NB4 (cell line): ENCODE results near the gene BTBD2.

Experiments
- DNase-seq: peaks from one replicate; pipeline ENCODE4 v3.0.0; 2010; ENCODE audit warnings: low read depth
- H3K4me3 ChIP-seq: one replicate; pipeline ENCODE4 v1.5.1; 2011; ENCODE audit warnings: mild to moderate bottlenecking, low read depth, low read length, moderate library complexity
- CTCF ChIP-seq: IDR thresholded peaks from one replicate; pipeline ENCODE4 v1.5.1; 2012; ENCODE audit warnings: low read depth, low read length
- MYC ChIP-seq: IDR thresholded peaks from 2 replicates; pipeline ENCODE4 v1.6.1; 2011; ENCODE audit warnings: low read depth, low read length
- POLR2A ChIP-seq: IDR thresholded peaks from 2 replicates; pipeline ENCODE4 v1.6.1; 2011; ENCODE audit warnings: mild to moderate bottlenecking; ENCODE audit not compliant: insufficient read length; ENCODE audit errors: extremely low read depth
- TF ChIP-seq, protein P1 (sequence below): IDR thresholded peaks from 2 replicates; pipeline ENCODE4 v1.6.1; 2011; ENCODE audit warnings: low read depth, low read length

BTBD2 gene

GRCh38 chr19:2056837-2057192 is 41.3 kb upstream of the BTBD2 start:
- DNase-seq = no peak
- TF ChIP-seq, protein P1, sequence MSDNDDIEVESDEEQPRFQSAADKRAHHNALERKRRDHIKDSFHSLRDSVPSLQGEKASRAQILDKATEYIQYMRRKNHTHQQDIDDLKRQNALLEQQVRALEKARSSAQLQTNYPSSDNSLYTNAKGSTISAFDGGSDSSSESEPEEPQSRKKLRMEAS = no peak
- no peak for TF ChIP-seq POLR2A
- TF ChIP-seq MYC = no peak
- no peak for TF ChIP-seq CTCF
- H3K4me3 ChIP-seq = no peak overlapping the region

DNA sequence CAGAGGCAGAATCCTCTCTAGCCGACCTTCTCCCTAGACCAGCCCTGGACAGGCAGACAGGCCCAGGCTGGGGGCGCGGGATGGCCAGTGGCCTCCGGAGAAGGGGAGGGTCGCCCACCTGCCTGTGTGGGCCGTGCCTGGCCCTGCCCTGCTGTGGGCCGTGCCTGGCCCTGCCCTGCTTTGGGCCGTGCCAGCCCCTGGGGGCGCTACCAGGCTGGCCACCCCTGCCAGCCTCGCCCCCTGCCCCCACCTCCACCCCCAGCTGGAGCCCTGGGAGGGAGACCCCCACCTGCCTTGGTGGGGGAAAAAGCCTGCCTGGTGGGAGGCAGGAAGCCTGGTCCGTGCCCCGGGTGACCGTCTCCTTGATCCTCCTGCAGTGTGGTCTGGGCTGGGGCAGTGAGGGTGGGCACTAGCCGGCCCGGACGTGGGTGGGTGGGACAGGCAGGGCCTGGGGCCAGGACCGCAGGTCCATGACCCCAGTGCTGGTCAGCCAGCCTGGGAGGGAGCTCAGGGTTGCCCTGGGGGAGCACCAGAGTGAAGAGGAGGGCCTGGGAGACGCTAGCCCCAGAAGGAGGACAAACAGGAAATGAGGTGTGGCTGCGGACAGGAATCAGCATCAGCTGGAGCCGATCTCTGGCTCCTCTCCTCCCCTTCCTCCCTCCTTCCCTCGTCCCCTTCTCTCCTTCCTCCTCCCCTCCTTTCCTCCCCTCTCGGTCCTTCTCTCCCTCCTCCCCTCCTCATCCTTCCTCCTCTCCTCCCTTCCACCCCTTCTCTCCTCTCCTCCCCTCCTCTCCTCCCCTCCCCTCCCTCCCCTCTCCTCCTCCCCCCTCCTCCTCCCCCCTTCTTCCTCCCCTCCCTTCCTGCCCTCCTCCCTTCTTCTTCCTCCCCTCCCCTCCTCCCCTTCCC is 40.7 kb upstream of the BTBD2 start:
- DNase-seq = no peak
- no peak overlapping the region for H3K4me3 ChIP-seq
- TF ChIP-seq POLR2A = no peak
- TF ChIP-seq, protein P1 = no peak
- TF ChIP-seq MYC = no peak
- TF ChIP-seq CTCF = no peak

GRCh38 chr19:2054763-2055162 is 39.2 kb upstream of the BTBD2 start:
- TF ChIP-seq POLR2A (no peak), MYC (no peak), CTCF (no peak)
- TF ChIP-seq, protein P1 = no peak
- DNase-seq = no peak

DNA sequence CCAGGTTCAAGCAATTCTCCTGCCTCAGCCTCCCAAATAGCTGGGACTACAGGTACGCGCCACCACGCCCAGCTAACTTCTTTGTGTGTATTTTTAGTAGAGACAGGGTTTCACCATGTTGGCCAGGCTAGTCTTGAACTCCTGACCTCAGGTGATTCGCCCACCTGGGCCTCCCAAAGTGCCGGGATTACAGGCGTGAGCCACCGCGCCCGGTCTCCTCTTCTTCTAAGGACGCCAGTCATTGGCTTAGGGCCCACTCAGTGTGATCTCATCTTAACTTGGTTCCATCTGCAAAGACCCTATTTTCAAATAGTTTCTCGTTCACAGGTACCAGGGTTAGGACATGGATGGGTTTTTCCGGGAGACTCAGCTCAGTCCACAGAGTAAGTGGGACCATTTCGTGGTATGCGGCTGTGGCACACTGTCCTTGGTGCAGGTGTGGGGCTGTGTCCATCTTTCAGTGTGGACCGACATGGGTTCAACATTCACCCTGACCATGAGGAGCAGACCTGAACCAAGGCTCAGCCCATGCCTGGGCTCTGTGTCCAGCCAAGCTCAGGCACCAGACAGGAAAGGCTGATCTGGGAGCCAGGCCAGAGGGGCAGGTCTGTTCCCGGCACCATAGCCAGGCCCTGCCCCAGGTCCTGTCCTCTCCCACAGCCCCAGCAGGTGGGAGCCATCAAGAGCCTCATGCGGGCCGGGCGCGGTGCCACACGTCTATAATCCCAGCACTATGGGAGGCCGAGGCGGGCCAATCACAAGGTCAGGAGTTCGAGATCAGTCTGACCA is 38.3 kb upstream of the BTBD2 start:
- H3K4me3 ChIP-seq = no peak overlapping the region
- TF ChIP-seq MYC (no peak), CTCF (no peak), POLR2A (no peak)
- TF ChIP-seq, protein P1 = no peak

More at GRCh38 chr19:2054763-2055162, 39.2 kb upstream of the BTBD2 start:
- H3K4me3 ChIP-seq = no peak overlapping the region

GRCh38 chr19:2051773-2052704 is 36.5 kb upstream of the BTBD2 start:
- no peak for DNase-seq
- no peak for TF ChIP-seq MYC
- TF ChIP-seq POLR2A = no peak
- TF ChIP-seq, protein P1 = no peak
- TF ChIP-seq CTCF = no peak
- no peak overlapping the region for H3K4me3 ChIP-seq

More for the DNA sequence above, 38.3 kb upstream of the BTBD2 start:
- DNase-seq = no peak
